LNCaP clone FGC (cell line): ENCODE data around the gene OCSTAMP.

Experiments used
- DNase-seq: peaks from one replicate; pipeline ENCODE4 v3.0.0-alpha.2; 2011; ENCODE audit warnings: low read depth
- H3K4me3 ChIP-seq: 2 replicates; pipeline ENCODE4 v1.5.1; 2011; ENCODE audit warnings: mild to moderate bottlenecking, low read depth, low read length, control low read depth
- TF ChIP-seq, protein P1 (sequence below): IDR thresholded peaks from 2 replicates; pipeline ENCODE4 v1.5.1; 2012; ENCODE audit warnings: mild to moderate bottlenecking; ENCODE audit not compliant: control insufficient read depth, insufficient read depth; ENCODE audit errors: extremely low read depth

Gene OCSTAMP

DNA sequence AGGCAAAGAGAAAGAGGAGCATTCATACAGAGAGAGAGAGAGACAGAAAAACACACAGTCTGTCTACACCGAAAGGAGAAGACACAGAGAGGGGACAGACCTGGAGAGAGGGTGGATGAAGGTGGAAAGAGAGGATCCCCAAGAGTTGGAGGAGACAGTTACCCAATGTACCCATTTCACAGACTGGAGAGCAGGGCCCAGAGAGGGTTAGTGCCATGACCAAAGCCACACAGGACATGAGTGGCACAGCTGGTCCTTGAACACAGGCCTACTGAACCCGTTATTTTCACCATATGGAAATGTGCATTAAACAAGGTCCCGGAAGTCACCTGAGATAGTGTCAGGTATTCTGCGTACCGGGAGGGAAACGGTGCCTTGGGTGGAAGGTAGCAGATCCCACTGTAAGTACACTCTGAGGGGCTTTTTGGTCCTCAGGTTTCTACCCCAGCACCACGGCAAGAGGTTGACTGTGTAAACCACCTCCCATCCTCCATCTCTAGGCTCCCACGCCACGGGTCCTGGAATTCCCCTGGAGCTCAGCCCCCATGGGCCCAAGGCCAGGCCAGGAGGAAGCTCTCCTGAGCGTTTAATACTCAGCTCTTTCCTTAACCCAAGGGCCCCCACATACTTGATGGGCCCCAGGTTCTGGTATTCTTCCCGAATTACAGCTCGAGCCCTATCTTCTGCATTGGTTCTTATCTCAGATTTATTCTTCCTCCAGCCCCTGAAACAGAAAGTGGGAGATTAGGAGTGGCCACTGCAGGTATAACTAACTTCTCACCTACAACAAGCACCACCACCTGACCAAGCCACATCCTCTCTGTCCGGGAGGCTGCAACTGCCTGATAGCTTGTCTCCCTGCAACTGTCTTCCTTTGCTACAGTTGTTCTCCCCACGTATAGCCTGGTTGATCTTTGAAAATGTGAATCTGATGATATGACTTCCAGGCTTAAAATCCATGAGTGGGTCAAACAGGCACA is 38.4 kb upstream of the OCSTAMP start:
- no peak overlapping the region for H3K4me3 ChIP-seq
- TF ChIP-seq, protein P1, sequence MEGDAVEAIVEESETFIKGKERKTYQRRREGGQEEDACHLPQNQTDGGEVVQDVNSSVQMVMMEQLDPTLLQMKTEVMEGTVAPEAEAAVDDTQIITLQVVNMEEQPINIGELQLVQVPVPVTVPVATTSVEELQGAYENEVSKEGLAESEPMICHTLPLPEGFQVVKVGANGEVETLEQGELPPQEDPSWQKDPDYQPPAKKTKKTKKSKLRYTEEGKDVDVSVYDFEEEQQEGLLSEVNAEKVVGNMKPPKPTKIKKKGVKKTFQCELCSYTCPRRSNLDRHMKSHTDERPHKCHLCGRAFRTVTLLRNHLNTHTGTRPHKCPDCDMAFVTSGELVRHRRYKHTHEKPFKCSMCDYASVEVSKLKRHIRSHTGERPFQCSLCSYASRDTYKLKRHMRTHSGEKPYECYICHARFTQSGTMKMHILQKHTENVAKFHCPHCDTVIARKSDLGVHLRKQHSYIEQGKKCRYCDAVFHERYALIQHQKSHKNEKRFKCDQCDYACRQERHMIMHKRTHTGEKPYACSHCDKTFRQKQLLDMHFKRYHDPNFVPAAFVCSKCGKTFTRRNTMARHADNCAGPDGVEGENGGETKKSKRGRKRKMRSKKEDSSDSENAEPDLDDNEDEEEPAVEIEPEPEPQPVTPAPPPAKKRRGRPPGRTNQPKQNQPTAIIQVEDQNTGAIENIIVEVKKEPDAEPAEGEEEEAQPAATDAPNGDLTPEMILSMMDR, result no peak
- no peak for DNase-seq

DNA sequence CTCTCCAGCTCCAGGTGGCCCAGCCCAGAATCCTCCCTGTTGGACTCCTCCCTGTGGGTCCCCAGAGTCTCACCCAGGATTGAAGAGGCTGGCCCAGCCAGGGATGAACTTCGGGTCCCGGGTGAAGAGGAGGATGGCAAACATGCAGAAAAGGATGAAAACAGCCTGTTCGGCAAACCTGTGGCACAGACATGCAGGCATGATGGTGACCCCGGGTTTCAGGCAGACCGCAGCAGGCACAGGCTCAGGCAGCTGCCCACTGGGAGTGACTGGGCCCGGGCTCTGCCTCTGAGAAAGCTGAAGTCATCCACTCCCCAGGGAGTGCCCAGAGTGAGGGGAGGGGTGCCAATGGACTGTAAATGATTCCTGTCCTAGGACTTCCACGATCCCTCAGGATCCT is 37.5 kb upstream of the OCSTAMP start:
- no peak for DNase-seq
- TF ChIP-seq, protein P1, result no peak
- no peak overlapping the region for H3K4me3 ChIP-seq

DNA sequence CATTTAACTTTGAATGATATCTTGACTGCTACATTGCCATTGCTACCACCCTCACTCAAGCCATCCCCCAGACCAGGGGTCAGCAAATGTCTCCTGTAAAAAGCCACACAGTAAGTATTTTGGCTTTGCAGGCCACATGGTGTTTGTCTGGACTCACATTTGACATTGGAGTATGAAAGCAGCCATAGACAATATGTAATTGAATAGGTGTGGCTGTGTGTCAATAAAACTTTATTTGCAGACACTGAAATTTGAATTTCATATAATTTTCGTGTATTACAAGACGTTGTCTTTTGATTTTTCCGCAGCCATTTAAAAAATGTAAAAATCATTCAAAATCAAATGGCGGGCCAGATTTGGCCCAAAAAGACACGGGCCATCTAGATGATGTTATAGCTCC is 36.3 kb upstream of the OCSTAMP start:
- H3K4me3 ChIP-seq, result no peak overlapping the region
- TF ChIP-seq, protein P1, result no peak
- DNase-seq, result no peak

DNA sequence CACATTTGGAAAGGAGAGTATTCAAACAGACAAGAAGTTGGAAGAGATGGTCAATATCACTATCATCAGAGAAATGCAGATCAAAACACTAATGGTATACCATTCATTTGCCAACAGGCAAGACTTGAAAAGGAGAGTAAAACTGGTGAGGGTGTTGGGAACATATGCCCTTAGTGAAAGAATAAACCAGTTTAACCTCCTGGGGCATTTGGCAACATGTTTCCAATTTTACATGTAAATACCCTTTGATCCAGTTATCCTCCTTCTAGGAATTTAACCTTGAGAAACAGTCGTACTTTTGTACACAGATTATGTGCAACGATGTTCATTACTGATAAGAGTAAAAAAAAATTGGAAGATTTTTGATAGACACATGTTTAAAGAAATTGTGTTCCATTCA is 34.1 kb upstream of the OCSTAMP start:
- DNase-seq, result no peak
- TF ChIP-seq, protein P1, result no peak
- H3K4me3 ChIP-seq, result no peak overlapping the region

DNA sequence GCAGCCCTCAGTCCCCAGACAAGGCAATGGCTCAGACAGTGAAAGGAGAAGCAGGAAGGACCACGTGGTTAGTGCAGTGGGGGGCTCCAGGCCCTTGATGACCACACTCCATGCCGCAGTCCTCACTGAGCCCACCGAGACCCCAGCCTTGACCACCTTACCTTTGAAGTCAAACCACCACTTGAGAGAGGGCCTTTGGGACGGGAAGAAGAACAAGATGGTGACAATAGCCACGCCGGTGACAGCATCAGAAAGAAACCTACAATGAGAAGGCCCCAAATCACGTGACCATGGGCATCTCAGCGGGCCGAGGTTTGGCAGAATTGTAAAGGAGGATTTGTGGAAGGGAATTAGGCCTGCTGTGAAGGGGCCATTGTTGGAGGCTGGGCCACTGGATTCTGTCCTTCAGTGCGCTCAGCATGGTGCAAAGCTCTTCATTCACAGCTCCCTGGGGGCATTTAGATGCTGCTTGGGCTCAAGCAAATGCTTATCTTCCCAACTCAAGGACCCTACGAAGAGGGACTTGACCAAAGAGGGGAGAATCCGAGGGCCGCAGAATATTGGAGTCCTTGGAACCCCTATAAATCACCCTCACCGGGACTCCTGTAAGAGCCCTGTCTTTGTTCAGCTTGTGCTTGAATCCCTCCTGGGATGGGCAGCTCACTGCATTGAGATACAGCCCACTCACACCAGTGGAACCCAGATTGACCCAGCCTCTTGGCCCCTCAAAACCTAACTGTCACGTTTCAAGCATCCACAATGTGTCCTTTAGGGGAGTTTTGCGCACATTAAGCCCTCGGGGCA is 33.2 kb upstream of the OCSTAMP start:
- H3K4me3 ChIP-seq, result no peak overlapping the region
- TF ChIP-seq, protein P1, result no peak

DNA sequence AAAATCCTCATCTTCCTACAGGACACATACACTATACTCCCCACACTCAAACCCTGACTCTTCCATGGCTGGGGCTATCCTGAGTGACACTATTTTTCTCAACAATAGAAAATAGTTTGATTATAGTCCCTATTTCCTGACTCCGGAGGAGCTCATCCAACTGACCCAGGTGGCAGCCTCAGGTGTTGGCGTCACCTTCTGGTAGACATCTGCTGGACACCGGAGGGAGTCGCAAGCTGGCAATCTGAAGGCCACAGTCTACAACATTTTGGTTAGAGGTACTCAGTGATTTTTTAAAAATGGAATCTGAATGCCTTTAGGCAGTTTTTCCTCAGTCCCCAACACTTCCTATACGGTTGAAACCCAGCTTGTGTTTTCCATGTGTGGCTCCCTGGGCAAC is 32.2 kb upstream of the OCSTAMP start:
- TF ChIP-seq, protein P1, result no peak
- DNase-seq, result no peak
- H3K4me3 ChIP-seq, result no peak overlapping the region

More for the DNA sequence above, 33.2 kb upstream of the OCSTAMP start:
- no peak for DNase-seq
